BJ (cell line): ENCODE results near the gene SH3BGRL. TPM values are rescaled to one million over a fixed set of nuclear protein-coding genes. Genes with fewer than 3 reads are reported as not detected.

Experiments
- CTCF ChIA-PET: fragments of 350-600 bp; formaldehyde crosslinking; extraction: SDS; loops from one replicate; lab custom pipeline; 2021; ENCODE audit warnings: antibody characterized with exemption, inconsistent platforms; lab: Yijun Ruan, JAX
- POLR2A ChIA-PET: fragments of 300-600 bp; sonication (Branson Sonifier 250); formaldehyde crosslinking; extraction: SDS; loops from one replicate; lab custom pipeline; 2021; ENCODE audit warnings: antibody characterized with exemption; lab: Charles Lee
- DNase-seq: peaks from one replicate; pipeline ENCODE4 v3.0.0-alpha.2; 2011; ENCODE audit warnings: low read depth
- H3K27me3 ChIP-seq: 2 replicates; pipeline ENCODE4 v1.6.0; 2011; ENCODE audit warnings: low read length; ENCODE audit not compliant: control insufficient read depth, insufficient read depth
- H3K36me3 ChIP-seq: 2 replicates; pipeline ENCODE4 v1.5.1; 2011; ENCODE audit warnings: low read length; ENCODE audit not compliant: control insufficient read depth, insufficient read depth
- H3K4me3 ChIP-seq: 2 replicates; pipeline ENCODE4 v1.5.1; 2011; ENCODE audit warnings: low read depth, mild to moderate bottlenecking, control low read depth, low read length
- CTCF ChIP-seq: IDR thresholded peaks from 2 replicates; pipeline ENCODE4 v1.5.1; 2011; ENCODE audit warnings: low read depth, mild to moderate bottlenecking, control low read depth, inconsistent platforms, low read length, moderate library complexity; ENCODE audit not compliant: insufficient read depth
- polyA plus RNA-seq: library from polyadenylated mRNA; depleted of rRNA; stranded (reverse); fragments of >200 nt; gene quantifications from 2 replicates; pipeline ENCODE4 v1.2.3, GENCODE V29; 2011

The SH3BGRL gene
- polyA plus RNA-seq, 1 experiment = 85.2 TPM

GRCh38 chrX:81232218-81232617 lies 30.3 kb downstream of the SH3BGRL start:
- POLR2A ChIA-PET = no interaction called here
- no peak for TF ChIP-seq CTCF
- CTCF ChIA-PET = interaction anchor here (0.6 kb wide), 1 partner anchor 9 kb away, joined by 3 read pairs; no protein-coding TSS in a partner anchor
- Histone ChIP-seq H3K27me3 (no peaks in the 10 kb centered on the region), H3K4me3 (no peak overlapping the region), H3K36me3 (no peaks in the 10 kb centered on the region)
- no peak for DNase-seq

DNA sequence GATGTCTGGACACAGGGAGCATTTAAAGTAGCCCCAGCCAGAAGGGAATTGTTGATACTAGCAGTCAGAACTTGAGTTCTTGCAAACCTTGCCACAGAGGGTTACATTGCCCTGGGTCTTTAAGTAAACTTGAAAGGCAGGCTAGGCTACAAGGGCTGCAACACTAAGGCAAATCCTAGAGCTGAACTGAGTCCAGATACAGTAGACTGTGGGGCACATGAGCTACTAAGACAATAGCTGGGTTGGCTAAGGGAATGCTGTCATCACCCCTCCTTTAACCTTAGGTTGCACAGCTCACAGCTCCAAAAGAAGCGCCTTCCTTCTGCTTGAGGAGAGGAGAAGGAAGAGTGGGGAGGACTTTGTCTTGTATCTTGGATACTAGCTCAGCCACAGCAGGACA lies 35.6 kb downstream of the SH3BGRL start:
- CTCF ChIA-PET = no interaction called here
- H3K4me3 ChIP-seq = no peak overlapping the region
- no peaks in the 10 kb centered on the region; the same call in 1 of the 2 replicates for H3K36me3 ChIP-seq
- no peak for TF ChIP-seq CTCF
- H3K27me3 ChIP-seq = no peaks in the 10 kb centered on the region
- no peak for DNase-seq
- POLR2A ChIA-PET = no interaction called here

- POLR2A ChIA-PET = no interaction called here
Observed at GRCh38 chrX:81238166-81238565, 36.3 kb downstream of the SH3BGRL start.

DNA sequence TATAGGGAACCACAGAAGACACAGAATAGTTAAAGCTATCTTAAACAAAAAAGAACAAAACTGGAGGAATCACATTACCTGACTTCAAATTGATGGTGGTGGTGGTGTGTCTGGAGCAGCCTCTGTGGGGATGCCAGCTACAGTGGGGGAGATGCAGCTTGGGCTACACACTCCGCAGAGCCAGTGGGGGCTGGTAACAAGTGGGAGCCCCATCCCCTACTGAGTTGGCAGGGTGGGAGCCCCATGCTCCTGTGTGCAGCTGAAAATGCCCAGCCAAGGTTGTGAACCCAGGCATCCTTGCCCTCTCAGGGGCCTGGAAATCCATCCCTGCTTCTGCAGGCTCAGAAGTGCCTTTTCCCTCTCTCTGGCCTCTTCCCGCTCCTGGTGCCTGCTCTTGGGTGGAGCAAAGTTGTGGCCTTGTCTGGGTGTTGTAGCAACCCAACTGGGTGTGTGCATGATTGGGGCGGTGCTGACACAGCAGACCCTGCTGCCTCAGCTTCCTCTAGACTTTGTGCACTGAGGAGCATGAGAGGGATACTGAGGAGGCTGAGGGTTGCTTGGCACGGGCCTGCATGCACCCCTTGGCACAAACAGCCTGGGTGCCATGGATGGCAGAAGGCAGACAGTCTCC lies 38.9 kb downstream of the SH3BGRL start:
- no peak for DNase-seq
- Histone ChIP-seq H3K36me3 (no peaks in the 10 kb centered on the region; the same call in 1 of the 2 replicates), H3K4me3 (no peak overlapping the region), H3K27me3 (no peaks in the 10 kb centered on the region)
- no peak for TF ChIP-seq CTCF
- ChIA-PET POLR2A (no interaction called here), CTCF (no interaction called here)

More at GRCh38 chrX:81238166-81238565, 36.3 kb downstream of the SH3BGRL start:
- DNase-seq = no peak
- H3K4me3 ChIP-seq = no peak overlapping the region
- no peaks in the 10 kb centered on the region; the same call in 1 of the 2 replicates for H3K36me3 ChIP-seq
- CTCF ChIA-PET = no interaction called here
- TF ChIP-seq CTCF = no peak
- no peaks in the 10 kb centered on the region for H3K27me3 ChIP-seq

- ChIA-PET CTCF (no interaction called here), POLR2A (no interaction called here)
- DNase-seq = no peak
- TF ChIP-seq CTCF = no peak
- Histone ChIP-seq H3K27me3 (no peaks in the 10 kb centered on the region), H3K36me3 (no peaks in the 10 kb centered on the region; the same call in 1 of the 2 replicates), H3K4me3 (no peak overlapping the region)
Observed at GRCh38 chrX:81241753-81242152, 39.9 kb downstream of the SH3BGRL start.
